MM.1S (cell line): Measurements from ENCODE around the gene POLR3F.

Source experiments
- DNase-seq: peaks from one replicate; pipeline ENCODE4 v3.0.0-alpha.2; 2015
- H2AFZ ChIP-seq: fragments of 300-600 bp; sonication (generic); 2 replicates; pipeline ENCODE4 v1.6.0; 2016; ENCODE audit warnings: antibody characterized with exemption, low read length
- H3F3A ChIP-seq: fragments of 300-600 bp; sonication (generic); 2 replicates; pipeline ENCODE4 v1.6.1; 2016; ENCODE audit warnings: mild to moderate bottlenecking, antibody characterized with exemption, low read length, moderate library complexity, mixed read lengths; ENCODE audit not compliant: insufficient read depth
- H3K27ac ChIP-seq: fragments of 300-600 bp; sonication (generic); 2 replicates; pipeline ENCODE4 v1.5.1; 2016; ENCODE audit warnings: mild to moderate bottlenecking, low read length
- H3K27me3 ChIP-seq: fragments of 300-600 bp; sonication (generic); replicated peaks from 2 replicates; pipeline ENCODE4 v1.6.0; 2016; ENCODE audit warnings: low read length; ENCODE audit not compliant: insufficient read depth
- H3K36me3 ChIP-seq: fragments of 300-600 bp; sonication (generic); replicated peaks from 2 replicates; pipeline ENCODE4 v1.6.1; 2016; ENCODE audit warnings: mild to moderate bottlenecking, low read length, mixed read lengths; ENCODE audit not compliant: insufficient read depth
- H3K4me1 ChIP-seq: fragments of 300-600 bp; sonication (generic); 2 replicates; pipeline ENCODE4 v1.6.1; 2016; ENCODE audit warnings: low read length, mixed read lengths
- H3K4me2 ChIP-seq: fragments of 300-600 bp; sonication (generic); 2 replicates; pipeline ENCODE4 v1.6.0; 2016; ENCODE audit warnings: low read depth, low read length
- H3K4me3 ChIP-seq: fragments of 300-600 bp; sonication (generic); 2 replicates; pipeline ENCODE4 v1.5.1; 2016; ENCODE audit warnings: low read length, mixed read lengths
- H3K79me2 ChIP-seq: fragments of 300-600 bp; sonication (generic); 2 replicates; pipeline ENCODE4 v1.6.1; 2016; ENCODE audit warnings: mixed run types, low read length, mixed read lengths
- H3K9ac ChIP-seq: fragments of 300-600 bp; sonication (generic); 2 replicates; pipeline ENCODE4 v1.6.1; 2016; ENCODE audit warnings: low read length, mixed read lengths
- H3K9me2 ChIP-seq: fragments of 300-600 bp; sonication (generic); replicated peaks from 2 replicates; pipeline ENCODE4 v1.6.1; 2016; ENCODE audit warnings: mild to moderate bottlenecking, low read length, mixed read lengths; ENCODE audit not compliant: insufficient read depth
- H3K9me3 ChIP-seq: fragments of 300-600 bp; sonication (generic); replicated peaks from 2 replicates; pipeline ENCODE4 v1.6.1; 2016; ENCODE audit warnings: mild to moderate bottlenecking, low read length, mixed read lengths; ENCODE audit not compliant: insufficient read depth
- H4K20me1 ChIP-seq: fragments of 300-600 bp; sonication (generic); 2 replicates; pipeline ENCODE4 v1.6.1; 2016; ENCODE audit warnings: mild to moderate bottlenecking, low read length, moderate library complexity, mixed read lengths; ENCODE audit not compliant: insufficient read depth
- CTCF ChIP-seq: fragments of 300-600 bp; sonication (generic); IDR thresholded peaks from 2 replicates; pipeline ENCODE4 v1.5.1; 2016; ENCODE audit warnings: antibody characterized with exemption, low read length, mixed read lengths
- EZH2 ChIP-seq: fragments of 300-600 bp; sonication (generic); optimal IDR thresholded peaks from 2 replicates; pipeline ENCODE3; 2017; ENCODE audit warnings: low read depth, mild to moderate bottlenecking, antibody characterized with exemption, low read length, mixed read lengths
- EZH2phosphoT487 ChIP-seq: fragments of 300-600 bp; sonication (generic); IDR thresholded peaks from 2 replicates; pipeline ENCODE4 v1.6.1; 2018; ENCODE audit warnings: antibody characterized with exemption, low read length

Gene POLR3F

GRCh38 chr20:18532626-18533025, 65.4 kb downstream of the POLR3F start:
- Histone ChIP-seq H3K36me3 (peaks cover 30% of the 10 kb centered on the region), H3K9ac (no peak overlapping the region), H3K4me3 (no peak overlapping the region), H3K9me2 (no peaks in the 10 kb centered on the region), H3K27me3 (no peaks in the 10 kb centered on the region), H3K4me2 (no peak overlapping the region), H3K4me1 (no peaks in the 10 kb centered on the region), H4K20me1 (no peaks in the 10 kb centered on the region), H2AFZ (no peak overlapping the region), H3K9me3 (no peaks in the 10 kb centered on the region), H3K27ac (no peak overlapping the region), H3K79me2 (no peaks in the 10 kb centered on the region), H3F3A (no peaks in the 10 kb centered on the region)
- no peak for DNase-seq
- TF ChIP-seq CTCF (no peak), EZH2phosphoT487 (no peak), EZH2 (no peak)

- Histone ChIP-seq H4K20me1 (no peaks in the 10 kb centered on the region), H3K27ac (no peak overlapping the region), H3K79me2 (no peaks in the 10 kb centered on the region), H3K27me3 (no peaks in the 10 kb centered on the region), H3K36me3 (peaks cover 27% of the 10 kb centered on the region), H3K4me1 (no peaks in the 10 kb centered on the region), H3K4me3 (no peak overlapping the region), H3K9ac (no peak overlapping the region), H3F3A (no peaks in the 10 kb centered on the region), H3K9me2 (no peaks in the 10 kb centered on the region), H2AFZ (no peak overlapping the region), H3K4me2 (no peak overlapping the region), H3K9me3 (no peaks in the 10 kb centered on the region)
- TF ChIP-seq EZH2phosphoT487 (no peak), EZH2 (no peak), CTCF (no peak)
- DNase-seq, result no peak
These were observed 66.3 kb downstream of the POLR3F start for GRCh38 chr20:18533491-18533890.

- DNase-seq, result no peak
- Histone ChIP-seq H3K27ac (no peak overlapping the region), H3K79me2 (no peaks in the 10 kb centered on the region), H3F3A (no peaks in the 10 kb centered on the region), H3K9ac (no peak overlapping the region), H3K9me3 (no peaks in the 10 kb centered on the region), H3K9me2 (no peaks in the 10 kb centered on the region), H3K36me3 (peaks cover 22% of the 10 kb centered on the region), H2AFZ (no peak overlapping the region), H3K4me1 (no peaks in the 10 kb centered on the region), H4K20me1 (no peaks in the 10 kb centered on the region), H3K27me3 (no peaks in the 10 kb centered on the region), H3K4me3 (no peak overlapping the region), H3K4me2 (no peak overlapping the region)
- TF ChIP-seq EZH2phosphoT487 (no peak), EZH2 (no peak), CTCF (no peak)
These were observed 66.9 kb downstream of the POLR3F start for GRCh38 chr20:18533978-18534644.
